A549 treated with ZK216348 at 1 μM for 4 hours (cell line): Measurements from ENCODE around the gene ZDHHC17. TPM values are rescaled to one million over a fixed set of nuclear protein-coding genes. Genes with fewer than 3 reads are reported as not detected.

Source experiments
- total RNA-seq: library from RNA; stranded (reverse); fragments of 200-300 nt; extraction: Qiagen RNA extraction; gene quantifications from 5 replicates; pipeline ENCODE4 v1.2.3, GENCODE V29; 2022; ENCODE audit warnings: low read depth

ZDHHC17 gene
- 10.3 to 13.5 TPM (median 11.9 TPM) in 5 replicates for total RNA-seq

DNA sequence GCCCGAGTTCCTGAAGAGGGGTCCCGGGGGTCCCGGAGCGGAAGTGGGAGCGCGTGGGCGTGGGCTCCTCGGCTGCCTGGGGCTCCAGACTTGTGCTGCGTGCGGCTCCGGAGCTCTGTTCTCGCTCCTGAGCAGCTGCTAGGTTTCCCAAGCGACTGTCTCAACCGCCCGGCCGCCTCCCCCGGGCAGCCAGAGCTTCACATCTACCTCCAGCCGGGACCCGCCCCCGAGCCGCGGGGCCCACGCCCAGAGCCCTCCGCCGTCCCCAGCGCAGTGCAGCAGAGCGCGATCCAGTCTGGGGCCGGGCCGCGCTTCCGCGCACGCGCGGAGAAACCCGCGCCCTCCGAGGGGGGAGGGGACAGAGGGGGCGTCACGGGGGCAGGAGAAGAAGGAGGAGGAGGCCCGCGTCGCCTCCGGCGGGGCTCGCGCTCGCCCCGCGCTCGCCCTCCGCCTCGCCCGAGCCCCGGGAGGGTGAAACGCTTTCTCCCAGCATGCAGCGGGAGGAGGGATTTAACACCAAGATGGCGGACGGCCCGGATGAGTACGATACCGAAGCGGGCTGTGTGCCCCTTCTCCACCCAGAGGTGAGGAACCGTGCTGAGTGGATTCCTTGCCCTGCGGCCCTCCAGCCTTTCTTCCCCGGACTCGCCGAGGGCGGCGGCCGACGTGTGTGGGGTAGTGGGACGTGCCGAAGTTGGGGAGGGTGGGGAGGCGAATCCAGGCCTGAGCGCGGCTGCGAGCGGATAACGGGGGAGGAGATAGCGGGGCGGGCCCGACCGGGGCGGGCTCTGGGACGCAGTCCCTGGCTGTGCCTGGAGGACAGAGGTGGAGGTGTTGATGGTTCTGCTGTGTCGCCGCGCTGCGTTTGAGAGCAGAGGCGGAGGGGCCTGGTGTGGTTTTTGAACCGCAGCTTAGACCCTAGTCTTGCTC lies at the start of gene ZDHHC17:
Gene ZDHHC17, plus strand, starts transcription at position 370 of the 930 bp plus-strand sequence. Its CDS starts 122 bp downstream, at position 492.

GRCh38 chr12:76878899-76879709 lies 115.2 kb downstream of the ZDHHC17 start, which contains the start of gene CSRP2:
Gene CSRP2, minus strand, starts transcription at chr12:76879019. Its CDS starts 12,759 bp downstream, at chr12:76866260.

Other genes starting within 250 kb of the ZDHHC17 start
- gene OSBPL8, start 204.3 kb upstream of the ZDHHC17 start, total RNA-seq, result 9.6 to 22.3 TPM (median 17.8 TPM) in 5 replicates
- 21.4 to 26.5 TPM (median 21.9 TPM) in 5 replicates for gene CSRP2, start 114.9 kb downstream of the ZDHHC17 start, total RNA-seq